Sigmoid colon (tissue), 3 donors: ENCODE results near the gene SMAD3.

Experiments
- CTCF ChIP-seq, 4 experiments: fragments of 450-650 bp in 3 of 4; fragments of 200-600 bp in 1 of 4; IDR thresholded peaks; one replicate each; pipeline ENCODE4 v1.5.1; 2016 to 2019; ENCODE audit warnings: antibody characterized with exemption in 4 of 4, mild to moderate bottlenecking in 3 of 4, moderate library complexity in 2 of 4
- POLR2A ChIP-seq, 2 donors: fragments of 450-650 bp; IDR thresholded peaks; one replicate each; pipeline ENCODE4 v1.6.1; 2016; ENCODE audit warnings: antibody characterized with exemption in 2 of 2, mild to moderate bottlenecking in 2 of 2, moderate library complexity in 2 of 2

GRCh38 chr15:67146234-67146633, 80.8 kb downstream of the SMAD3 start:
- TF ChIP-seq CTCF (IDR thresholded peaks at IDR 0.05) = no peak
- TF ChIP-seq POLR2A (IDR thresholded peaks at IDR 0.05) = no peak
